Progenitor cell of endocrine pancreas (in vitro differentiated cells): ENCODE measurements around the gene CAMK1D. TPM values are rescaled to one million over a fixed set of nuclear protein-coding genes. Genes with fewer than 3 reads are reported as not detected.
A peak's percentile ranks its signal among the peaks of the same experiment; 100 is the strongest.

Experiments used
- DNase-seq: peaks from one replicate; pipeline ENCODE4 v3.0.0; 2021; ENCODE audit warnings: low spot score; ENCODE audit not compliant: unreplicated experiment
- H3K27ac Mint-ChIP-seq: 2 replicates; pipeline ENCODE4 v1.8.0; 2021; ENCODE audit warnings: mild to moderate bottlenecking, moderate library complexity, mixed read lengths
- H3K27me3 Mint-ChIP-seq: 2 replicates; pipeline ENCODE4 v1.8.0; 2021; ENCODE audit warnings: mixed read lengths
- H3K36me3 Mint-ChIP-seq: 2 replicates; pipeline ENCODE4 v1.8.0; 2022; ENCODE audit warnings: mixed read lengths; ENCODE audit not compliant: insufficient read depth
- H3K4me1 Mint-ChIP-seq: 2 replicates; pipeline ENCODE4 v1.8.0; 2021; ENCODE audit warnings: low read depth, mixed read lengths
- H3K4me3 Mint-ChIP-seq: 2 replicates; pipeline ENCODE4 v1.8.0; 2021; ENCODE audit warnings: low read depth, mild to moderate bottlenecking, moderate library complexity, mixed read lengths
- H3K9me3 Mint-ChIP-seq: 2 replicates; pipeline ENCODE4 v1.8.0; 2021; ENCODE audit warnings: low read depth, mixed read lengths
- total RNA-seq: library from RNA; stranded (reverse); gene quantifications from 2 replicates; pipeline ENCODE4 v1.2.1, GENCODE V29; 2021
- TF ChIP-seq, protein P1 (sequence below): fragments of 200-600 bp; sonication (generic); IDR thresholded peaks from one replicate; pipeline ENCODE4 v1.5.0; 2021; ENCODE audit warnings: antibody characterized with exemption, mild to moderate bottlenecking; ENCODE audit not compliant: unreplicated experiment

The CAMK1D gene
- total RNA-seq, 1 donor from 2014 or later: 10.8 TPM

DNA sequence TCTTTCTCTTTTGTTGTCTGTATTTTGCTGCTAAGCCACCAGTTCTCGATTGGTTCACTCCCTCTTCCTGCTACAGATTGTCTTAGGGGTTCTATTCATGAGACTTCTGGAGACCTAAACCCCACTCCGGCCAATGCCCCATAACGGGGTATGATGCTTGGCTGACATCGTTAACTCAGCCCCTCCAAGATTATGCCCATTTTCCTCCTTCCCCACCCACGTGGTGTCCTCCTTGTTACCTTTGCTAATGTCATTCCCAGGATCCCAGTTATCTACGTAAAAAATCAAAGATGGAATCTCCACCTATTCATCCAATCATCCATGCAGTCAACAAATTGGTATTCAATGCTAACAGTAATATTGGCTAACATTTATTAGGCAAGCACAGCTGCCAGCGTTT, 228.3 kb downstream of the CAMK1D start:
- no peak overlapping the region for H3K4me3 Mint-ChIP-seq

DNA sequence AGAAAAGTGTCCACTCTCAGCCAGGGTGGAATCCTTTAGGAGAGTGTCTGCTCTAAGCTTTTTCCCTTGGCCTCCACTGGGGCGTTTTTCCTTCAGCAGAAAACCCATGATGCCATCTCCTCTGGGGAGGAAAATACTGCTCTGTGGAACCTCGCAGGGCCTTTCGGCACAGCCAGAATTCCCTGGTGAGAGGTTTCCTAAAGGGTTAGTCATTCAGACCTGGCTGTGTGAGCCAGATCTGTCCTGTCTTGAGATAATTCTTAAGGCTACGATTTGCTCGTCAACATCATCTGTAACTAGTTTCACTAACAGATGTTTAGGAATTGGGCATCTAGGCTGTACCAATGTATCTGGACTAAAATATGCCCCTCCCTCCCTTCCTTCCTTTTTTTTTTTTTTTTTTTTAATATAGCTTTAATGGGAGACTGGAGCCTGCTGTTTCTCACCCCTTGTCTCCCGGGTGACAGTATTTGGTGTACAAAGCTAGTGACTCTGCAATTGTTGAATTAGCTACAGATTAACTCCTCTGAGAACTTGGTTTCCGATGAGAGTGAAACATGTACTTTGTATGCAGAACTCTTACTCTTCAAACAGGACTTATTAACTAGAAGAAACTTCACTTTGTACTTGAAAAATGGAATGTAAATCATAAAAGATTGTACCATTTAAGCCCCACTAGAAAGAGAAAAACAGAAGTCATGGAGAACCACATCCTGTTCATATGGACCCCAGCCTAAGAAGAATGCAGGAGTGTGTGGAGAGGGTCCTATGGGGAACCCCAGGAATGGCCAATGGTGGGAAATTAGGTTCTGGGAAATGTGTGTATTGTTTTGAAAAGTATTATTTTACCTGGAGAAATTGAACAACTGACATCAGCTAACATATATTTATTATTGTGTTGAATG, 230.9 kb downstream of the CAMK1D start:
- H3K36me3 Mint-ChIP-seq: peaks cover 3% of the 10 kb centered on the region
- H3K4me1 Mint-ChIP-seq: peaks cover 8% of the 10 kb centered on the region
- DNase-seq: no peak
- peak overlapping the region; percentile 83 for H3K27ac Mint-ChIP-seq
- H3K27me3 Mint-ChIP-seq: no peaks in the 10 kb centered on the region
- TF ChIP-seq, protein P1, sequence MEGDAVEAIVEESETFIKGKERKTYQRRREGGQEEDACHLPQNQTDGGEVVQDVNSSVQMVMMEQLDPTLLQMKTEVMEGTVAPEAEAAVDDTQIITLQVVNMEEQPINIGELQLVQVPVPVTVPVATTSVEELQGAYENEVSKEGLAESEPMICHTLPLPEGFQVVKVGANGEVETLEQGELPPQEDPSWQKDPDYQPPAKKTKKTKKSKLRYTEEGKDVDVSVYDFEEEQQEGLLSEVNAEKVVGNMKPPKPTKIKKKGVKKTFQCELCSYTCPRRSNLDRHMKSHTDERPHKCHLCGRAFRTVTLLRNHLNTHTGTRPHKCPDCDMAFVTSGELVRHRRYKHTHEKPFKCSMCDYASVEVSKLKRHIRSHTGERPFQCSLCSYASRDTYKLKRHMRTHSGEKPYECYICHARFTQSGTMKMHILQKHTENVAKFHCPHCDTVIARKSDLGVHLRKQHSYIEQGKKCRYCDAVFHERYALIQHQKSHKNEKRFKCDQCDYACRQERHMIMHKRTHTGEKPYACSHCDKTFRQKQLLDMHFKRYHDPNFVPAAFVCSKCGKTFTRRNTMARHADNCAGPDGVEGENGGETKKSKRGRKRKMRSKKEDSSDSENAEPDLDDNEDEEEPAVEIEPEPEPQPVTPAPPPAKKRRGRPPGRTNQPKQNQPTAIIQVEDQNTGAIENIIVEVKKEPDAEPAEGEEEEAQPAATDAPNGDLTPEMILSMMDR: no peak
- H3K9me3 Mint-ChIP-seq: peaks cover 24% of the 10 kb centered on the region
- H3K4me3 Mint-ChIP-seq: no peak overlapping the region

More for the DNA sequence above, 228.3 kb downstream of the CAMK1D start:
- H3K27me3 Mint-ChIP-seq: no peaks in the 10 kb centered on the region
- peaks cover 8% of the 10 kb centered on the region for H3K4me1 Mint-ChIP-seq
- H3K9me3 Mint-ChIP-seq: peaks cover 24% of the 10 kb centered on the region
- H3K27ac Mint-ChIP-seq: no peak overlapping the region
- TF ChIP-seq, protein P1: no peak
- peaks cover 5% of the 10 kb centered on the region for H3K36me3 Mint-ChIP-seq
- no peak for DNase-seq

DNA sequence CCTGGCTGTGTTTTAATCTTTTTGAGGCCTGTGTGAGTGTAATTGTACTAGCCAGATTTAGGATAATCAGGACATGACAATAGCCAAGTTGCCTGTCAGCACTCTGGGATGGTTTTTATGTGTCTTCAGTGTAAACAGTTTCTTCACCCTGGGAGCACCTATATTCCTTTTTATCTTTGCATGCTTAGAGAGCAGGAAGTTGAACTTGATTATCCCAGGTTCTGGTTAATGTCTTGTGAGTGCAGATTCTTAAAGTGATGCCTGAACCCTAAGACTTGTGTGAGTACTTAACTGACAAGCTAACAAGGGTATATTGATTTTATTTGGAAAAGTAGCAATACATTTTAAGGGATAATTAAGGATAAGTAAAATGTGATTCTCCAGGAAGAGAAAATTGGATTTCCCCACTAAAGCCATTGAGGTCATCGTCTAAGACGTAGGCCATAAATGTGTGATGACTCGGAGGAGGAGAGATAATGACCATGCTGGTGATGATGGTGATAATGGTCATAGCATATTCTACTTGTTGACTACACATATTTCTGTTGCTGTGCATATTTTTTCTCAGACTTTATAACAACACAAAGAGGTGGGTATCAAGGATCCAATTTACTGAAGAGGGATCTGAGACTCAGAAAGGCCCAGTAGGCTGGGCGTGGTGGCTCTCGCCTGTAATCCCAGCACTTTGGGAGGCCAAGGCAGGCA, 234.7 kb downstream of the CAMK1D start:
- Mint-ChIP-seq H3K36me3 (no peaks in the 10 kb centered on the region), H3K27ac (no peak overlapping the region), H3K4me1 (peaks cover 14% of the 10 kb centered on the region), H3K27me3 (peaks cover 4% of the 10 kb centered on the region), H3K9me3 (peaks cover 16% of the 10 kb centered on the region), H3K4me3 (no peak overlapping the region)
- no peak for DNase-seq
- TF ChIP-seq, protein P1: no peak

DNA sequence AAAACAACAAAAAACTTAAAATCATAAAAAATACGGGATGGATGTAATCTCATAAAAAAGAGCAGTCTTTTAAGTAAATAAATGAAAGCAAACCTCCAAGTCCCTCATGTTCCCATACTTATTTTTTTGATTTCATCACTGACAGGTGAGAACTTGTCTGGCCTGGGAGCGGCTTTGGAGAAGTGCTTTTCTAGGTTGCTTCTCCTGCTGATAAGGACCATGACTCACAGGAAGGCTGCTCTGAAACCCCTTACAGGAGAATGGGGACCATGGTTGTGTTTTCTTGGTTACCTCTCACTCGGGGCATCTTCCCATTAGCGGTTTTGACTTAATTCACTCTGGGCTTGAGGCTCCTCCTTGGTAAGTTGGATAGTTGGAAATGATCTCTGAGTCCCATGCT, 237.4 kb downstream of the CAMK1D start:
- no peaks in the 10 kb centered on the region for H3K36me3 Mint-ChIP-seq
- no peak for DNase-seq
- H3K9me3 Mint-ChIP-seq: peaks cover 9% of the 10 kb centered on the region
- TF ChIP-seq, protein P1: no peak
- peaks cover 6% of the 10 kb centered on the region for H3K4me1 Mint-ChIP-seq
- H3K4me3 Mint-ChIP-seq: no peak overlapping the region
- H3K27ac Mint-ChIP-seq: no peak overlapping the region
- H3K27me3 Mint-ChIP-seq: peaks cover 4% of the 10 kb centered on the region

DNA sequence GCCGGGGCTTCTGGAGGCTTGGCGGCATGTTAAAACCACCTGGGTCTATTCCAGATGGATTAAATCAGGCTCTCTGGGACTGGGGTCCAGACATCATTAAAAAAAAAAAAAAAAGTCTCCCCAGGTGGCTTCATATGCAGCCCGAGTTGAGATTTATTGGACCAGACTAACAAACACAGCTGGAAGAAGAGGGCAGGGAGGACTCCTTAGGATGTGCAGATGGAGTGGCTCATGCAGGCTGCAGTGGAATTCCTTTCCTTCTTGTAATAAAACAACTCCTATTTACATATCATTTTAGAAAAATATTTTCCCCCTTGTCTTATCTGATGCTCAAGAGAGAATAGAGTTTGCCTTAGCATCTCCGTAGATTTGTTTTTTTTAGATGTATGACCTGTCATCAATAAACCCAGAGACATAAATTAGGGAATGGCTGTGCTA, 238.1 kb downstream of the CAMK1D start:
- peaks cover 4% of the 10 kb centered on the region for H3K27me3 Mint-ChIP-seq
- DNase-seq: no peak
- H3K4me3 Mint-ChIP-seq: no peak overlapping the region
- H3K36me3 Mint-ChIP-seq: no peaks in the 10 kb centered on the region
- TF ChIP-seq, protein P1: no peak
- peaks cover 3% of the 10 kb centered on the region for H3K9me3 Mint-ChIP-seq
- H3K27ac Mint-ChIP-seq: no peak overlapping the region
- H3K4me1 Mint-ChIP-seq: peaks cover 6% of the 10 kb centered on the region
